ENCODE results near the gene LRRC37A3.
"Not testable (repeated sequence)": the region's sequence is repeated elsewhere in the genome, so short reads cannot be mapped to it uniquely, and the experiment has no call there.

LRRC37A3 gene

DNA sequence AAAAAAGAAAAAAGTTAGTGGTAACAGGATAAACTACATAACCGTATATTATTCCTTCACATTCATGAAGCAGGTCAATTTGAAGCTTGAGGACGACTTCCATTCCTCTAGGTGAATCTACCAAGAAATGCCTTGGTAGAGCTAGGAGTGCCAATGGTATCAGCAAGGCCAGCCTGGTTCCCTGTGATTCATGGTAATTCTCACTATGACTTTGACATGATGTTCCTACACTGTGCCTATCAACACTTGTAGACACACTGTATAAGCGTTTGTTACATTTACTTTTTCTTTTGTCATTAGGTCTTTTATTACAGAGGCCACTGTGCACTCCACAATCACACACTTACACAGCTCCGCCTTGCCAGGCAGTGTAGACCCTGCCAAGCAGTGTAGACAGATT is 7.2 kb upstream of the LRRC37A3 start:
- not testable (repeated sequence) for DNase-seq (ENCODE audit: low read depth)

DNA sequence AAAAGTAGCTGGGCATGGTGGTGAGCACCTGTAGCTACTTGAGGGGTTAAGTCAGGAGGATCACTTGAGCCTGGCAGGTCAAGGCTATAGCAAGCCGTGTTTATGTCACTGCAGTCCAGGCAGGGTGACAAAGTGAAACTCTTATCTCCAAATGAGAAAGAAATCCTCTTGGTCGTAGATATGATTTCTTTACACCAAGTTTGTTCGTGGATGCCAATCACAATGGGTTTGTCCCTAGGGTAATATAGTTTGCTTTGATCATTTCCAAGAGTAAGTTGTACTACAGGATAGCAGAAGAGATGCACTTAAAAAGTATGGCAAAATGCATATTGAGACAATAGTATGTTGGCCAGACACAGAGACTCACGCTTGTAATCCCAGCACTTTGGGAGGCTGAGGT is 6.0 kb upstream of the LRRC37A3 start:
- DNase-seq (ENCODE audit: low read depth): not testable (repeated sequence)

DNA sequence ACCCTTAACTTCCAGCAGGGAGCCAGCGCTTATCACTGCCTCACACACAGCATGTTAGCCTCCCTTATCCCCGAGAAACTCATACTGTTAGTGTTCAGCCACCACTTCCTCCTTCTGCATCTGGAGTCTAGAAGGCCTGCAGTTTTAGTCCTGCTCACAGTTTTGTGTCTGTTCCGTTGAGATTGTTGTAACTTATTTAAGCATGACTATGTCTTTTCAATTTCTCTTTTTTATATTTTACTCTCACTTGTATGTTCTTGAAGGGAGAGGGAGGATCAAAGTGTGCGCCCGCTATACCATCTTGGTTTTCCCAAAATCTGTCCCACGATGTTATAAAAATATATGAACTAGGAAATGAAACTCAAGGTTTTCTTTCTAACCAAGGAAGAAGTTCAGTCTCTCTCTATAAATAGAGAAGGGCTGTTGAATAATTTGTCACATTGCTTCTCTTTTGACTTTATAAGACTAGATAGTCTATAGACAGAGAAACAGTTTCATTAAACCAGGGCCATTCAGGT is 3.8 kb upstream of the LRRC37A3 start:
- DNase-seq (ENCODE audit: low read depth): not testable (repeated sequence)

- DNase-seq (ENCODE audit: low read depth): no peak
Observed at GRCh38 chr17:64920419-64921172, 1.3 kb upstream of the LRRC37A3 start.

GRCh38 chr17:64920026-64920418 is 744 bp upstream of the LRRC37A3 start:
- no peak for DNase-seq (ENCODE audit: low read depth)

DNA sequence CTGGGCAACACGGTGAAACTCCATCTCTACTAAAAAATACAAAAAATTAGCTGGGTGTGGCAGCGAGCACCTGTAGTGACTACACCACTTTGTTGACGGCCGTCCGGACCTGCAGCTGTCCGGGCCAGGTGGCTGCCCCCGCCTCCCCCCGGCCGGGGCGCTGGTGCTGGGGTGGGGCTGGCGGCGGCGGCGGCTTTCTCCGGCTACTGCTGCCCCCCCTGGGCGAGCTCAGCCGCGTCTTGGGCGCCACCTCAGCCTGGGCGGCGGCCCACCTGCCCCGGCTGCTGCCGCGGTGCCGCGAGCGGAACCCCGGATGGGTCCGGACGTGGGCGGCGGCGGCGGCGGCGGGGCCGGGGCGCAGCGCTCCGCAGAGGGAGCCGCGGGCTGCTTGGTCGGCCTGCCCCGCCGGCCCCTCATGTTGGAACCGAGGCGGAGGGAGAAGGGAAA is 413 bp downstream of the LRRC37A3 start:
- DNase-seq (ENCODE audit: low read depth): not testable (repeated sequence)

DNA sequence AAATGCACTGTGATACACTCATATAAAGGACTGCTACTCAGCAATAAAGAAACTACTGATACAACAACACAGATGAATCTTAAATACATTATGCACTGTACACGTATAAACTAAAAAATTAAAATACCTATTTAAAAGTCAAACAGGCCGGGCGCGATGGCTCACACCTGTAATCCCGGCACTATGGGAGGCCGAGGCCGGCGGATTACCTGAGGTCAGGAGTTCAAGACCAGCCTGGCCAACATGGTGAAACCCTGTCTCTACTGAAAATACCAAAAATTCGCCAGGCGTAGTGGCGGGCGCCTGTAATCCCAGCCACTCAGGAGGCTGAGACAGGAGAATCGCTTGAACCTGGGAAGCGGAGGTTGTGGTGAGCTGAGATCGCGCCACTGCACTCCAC is 1.7 kb downstream of the LRRC37A3 start:
- not testable (repeated sequence) for DNase-seq (ENCODE audit: low read depth)

DNA sequence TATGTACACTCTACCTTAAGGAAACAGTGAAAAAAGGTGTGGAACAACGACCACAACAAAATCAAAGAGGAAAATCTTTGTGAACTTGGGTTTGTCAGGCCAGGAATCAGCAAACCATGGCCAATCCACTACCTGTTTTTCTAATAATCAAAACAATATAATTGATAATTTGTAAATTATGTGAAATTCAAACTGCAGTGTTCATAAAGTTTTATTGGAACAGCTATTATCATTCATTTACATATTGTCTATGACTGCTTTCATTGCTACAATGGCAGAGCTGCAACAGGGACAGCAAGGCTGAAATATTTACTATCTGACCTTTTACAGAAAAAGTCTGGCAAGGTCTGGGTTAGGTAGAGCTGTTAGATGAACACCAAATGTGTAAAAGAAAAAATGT is 4.0 kb downstream of the LRRC37A3 start:
- DNase-seq (ENCODE audit: low read depth): not testable (repeated sequence)

- DNase-seq (ENCODE audit: low read depth): not testable (repeated sequence)
Observed at GRCh38 chr17:64910191-64910514, 9.1 kb downstream of the LRRC37A3 start.

- not testable (repeated sequence) for DNase-seq (ENCODE audit: low read depth)
Observed at GRCh38 chr17:64909511-64910190, 9.6 kb downstream of the LRRC37A3 start.

GRCh38 chr17:64904069-64904468 is 15.2 kb downstream of the LRRC37A3 start:
- DNase-seq (ENCODE audit: low read depth): not testable (repeated sequence)

- not testable (repeated sequence) for DNase-seq (ENCODE audit: low read depth)
Observed at GRCh38 chr17:64897136-64897535, 22.1 kb downstream of the LRRC37A3 start.

DNA sequence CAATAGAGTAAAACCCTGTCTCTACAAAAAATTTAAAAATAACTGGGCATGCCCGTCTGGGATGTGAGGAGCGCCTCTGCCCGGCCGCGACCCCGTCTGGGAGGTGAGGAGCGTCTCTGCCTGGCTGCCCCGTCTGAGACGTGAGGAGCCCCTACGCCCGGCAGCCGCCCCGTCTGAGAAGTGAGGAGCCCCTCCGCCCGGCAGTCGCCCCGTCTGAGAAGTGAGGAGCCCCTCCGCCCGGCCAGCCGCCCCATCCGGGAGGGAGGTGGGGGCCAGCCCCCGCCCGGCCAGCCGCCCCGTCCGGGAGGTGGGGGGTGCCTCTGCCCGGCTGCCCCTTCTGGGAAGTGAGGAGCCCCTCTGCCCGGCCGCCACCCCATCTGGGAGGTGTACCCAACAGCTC is 45.1 kb downstream of the LRRC37A3 start:
- not testable (repeated sequence) for DNase-seq (ENCODE audit: low read depth)

GRCh38 chr17:64847504-64848466 is 71.5 kb downstream of the LRRC37A3 start:
- DNase-seq (ENCODE audit: low read depth): not testable (repeated sequence)

- peak; percentile 41 for DNase-seq (ENCODE audit: low read depth)
Observed at GRCh38 chr17:64846892-64847291, 72.4 kb downstream of the LRRC37A3 start.

GRCh38 chr17:64843918-64844317 is 75.4 kb downstream of the LRRC37A3 start:
- DNase-seq (ENCODE audit: low read depth): not testable (repeated sequence)

GRCh38 chr17:64842900-64843299 is 76.4 kb downstream of the LRRC37A3 start:
- DNase-seq (ENCODE audit: low read depth): not testable (repeated sequence)

GRCh38 chr17:64840960-64841359 is 78.3 kb downstream of the LRRC37A3 start:
- not testable (repeated sequence) for DNase-seq (ENCODE audit: low read depth)

GRCh38 chr17:64838513-64838912 is 80.8 kb downstream of the LRRC37A3 start:
- not testable (repeated sequence) for DNase-seq (ENCODE audit: low read depth)

GRCh38 chr17:64837018-64837761 is 82.1 kb downstream of the LRRC37A3 start:
- peak; percentile 57 for DNase-seq (ENCODE audit: low read depth)

DNA sequence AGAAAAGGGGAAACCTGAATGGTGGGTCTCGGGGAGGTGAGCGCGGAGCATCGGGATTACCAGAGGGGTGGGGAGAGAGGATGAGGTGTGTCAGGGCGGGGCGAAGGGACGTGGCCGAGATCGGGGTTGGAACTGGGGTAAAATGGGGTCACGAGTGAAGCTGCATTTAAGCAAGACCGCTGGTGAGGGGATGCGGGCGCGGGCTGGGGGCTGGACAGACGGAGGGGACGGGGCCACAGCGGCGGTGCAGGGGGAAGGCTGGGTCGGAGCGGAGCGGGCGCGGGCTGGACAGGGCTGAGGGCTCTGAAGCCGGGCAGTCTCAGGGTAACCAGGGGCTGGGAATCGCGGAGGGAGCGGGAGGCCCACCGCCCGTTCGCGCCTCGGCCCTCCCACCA is 82.7 kb downstream of the LRRC37A3 start:
- not testable (repeated sequence) for DNase-seq (ENCODE audit: low read depth)
